Astrocyte of the cerebellum (primary cell): ENCODE results near the gene LGALS9.
"Not testable (repeated sequence)": the region's sequence is repeated elsewhere in the genome, so short reads cannot be mapped to it uniquely, and the experiment has no call there.

Experiments
- DNase-seq: peaks from one replicate; pipeline ENCODE4 v3.0.0-alpha.2; 2011; ENCODE audit warnings: low read depth
- H3K4me3 ChIP-seq: 2 replicates; pipeline ENCODE4 v1.5.1; 2011; ENCODE audit warnings: mild to moderate bottlenecking, low read depth, low read length, moderate library complexity
- CTCF ChIP-seq: IDR thresholded peaks from 2 replicates; pipeline ENCODE4 v1.5.1; 2012; ENCODE audit warnings: low read length, low read depth, moderate library complexity, mild to moderate bottlenecking; ENCODE audit errors: missing control alignments
- in situ Hi-C: cut with HindIII; loops from 2 replicates; pipeline ENCODE4 v1.10.0; 2017; ENCODE audit warnings: low sequenced_read_pairs

LGALS9 gene

DNA sequence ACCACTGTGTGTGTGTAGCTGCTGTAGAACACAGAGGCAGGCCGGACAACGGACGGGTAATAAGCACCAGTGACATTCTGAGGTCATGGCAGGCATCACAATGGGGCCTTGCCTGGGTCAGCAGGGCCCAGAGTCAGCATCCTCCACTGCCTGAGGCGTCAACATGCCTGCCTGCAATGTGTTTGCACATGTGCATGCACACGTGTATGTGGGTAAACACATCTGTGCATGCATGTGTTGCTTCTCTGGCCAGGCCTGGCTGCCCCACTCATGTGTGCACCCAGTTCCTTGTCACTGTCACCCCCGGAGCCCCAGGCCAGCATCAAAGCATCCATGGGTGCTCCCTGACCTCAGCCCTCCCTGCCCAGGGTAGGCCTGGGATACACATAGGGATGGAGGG lies 43.3 kb downstream of the LGALS9 start:
- no peak for TF ChIP-seq CTCF
- DNase-seq: no peak
- in situ Hi-C loops: no loop called here
- H3K4me3 ChIP-seq: no peak overlapping the region

GRCh38 chr17:27677191-27677590 lies 46.2 kb downstream of the LGALS9 start:
- in situ Hi-C loops: no loop called here
- no peak for DNase-seq
- H3K4me3 ChIP-seq: no peak overlapping the region
- no peak for TF ChIP-seq CTCF

- H3K4me3 ChIP-seq, DNase-seq, in situ Hi-C loops: not testable (repeated sequence)
Measured at GRCh38 chr17:27686322-27686721, 55.3 kb downstream of the LGALS9 start.

DNA sequence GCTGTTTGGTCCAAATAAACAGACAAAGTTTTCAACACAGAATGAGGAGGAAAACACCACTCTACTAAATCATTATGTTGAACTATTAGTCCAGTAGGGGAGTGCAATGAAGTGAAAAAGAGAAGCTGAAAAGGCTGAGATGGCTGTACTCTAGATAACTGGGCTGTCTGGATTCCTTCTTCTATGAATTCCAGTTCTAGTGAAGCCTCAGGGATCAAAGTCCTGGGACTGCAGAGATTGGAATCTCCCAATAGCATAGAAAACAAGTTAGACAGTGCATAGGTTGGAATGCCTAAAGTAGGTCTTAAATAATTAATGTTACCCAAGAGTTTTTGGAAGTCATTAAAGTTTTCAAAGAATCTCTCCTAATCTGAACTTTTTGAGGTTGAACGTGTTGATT lies 59.9 kb downstream of the LGALS9 start:
- no peak overlapping the region for H3K4me3 ChIP-seq
- no peak for DNase-seq
- no peak for TF ChIP-seq CTCF
- in situ Hi-C loops: no loop called here

- H3K4me3 ChIP-seq, in situ Hi-C loops, DNase-seq: not testable (repeated sequence)
Measured at GRCh38 chr17:27695254-27695814, 64.3 kb downstream of the LGALS9 start.
